Fibroblast of peridontal ligament (primary cell): Measurements from ENCODE around the gene SGIP1.
"Not testable (repeated sequence)": the region's sequence is repeated elsewhere in the genome, so short reads cannot be mapped to it uniquely, and the experiment has no call there.

Experiments
- DNase-seq: peaks from one replicate; pipeline ENCODE4 v3.0.0-alpha.2; 2010; ENCODE audit errors: extremely low read depth

Gene SGIP1

DNA sequence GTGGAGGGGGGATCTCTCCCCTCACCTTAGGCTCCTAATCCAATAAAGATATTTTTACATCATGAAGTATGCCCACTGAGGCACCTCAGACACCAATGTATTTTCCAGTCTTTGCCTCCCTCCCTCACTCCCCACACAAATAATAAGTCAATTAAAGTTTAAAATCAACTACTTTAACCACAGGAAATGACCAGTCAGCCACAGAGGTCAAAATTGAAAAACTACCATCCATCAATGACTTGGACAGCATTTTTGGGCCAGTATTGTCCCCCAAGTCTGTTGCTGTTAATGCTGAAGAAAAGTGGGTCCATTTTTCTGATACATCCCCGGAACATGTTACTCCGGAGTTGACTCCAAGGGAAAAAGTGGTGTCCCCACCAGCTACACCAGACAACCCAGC lies 147.7 kb downstream of the SGIP1 start:
- DNase-seq: no peak

GRCh38 chr1:66682106-66682505 lies 148.2 kb downstream of the SGIP1 start:
- DNase-seq: no peak

DNA sequence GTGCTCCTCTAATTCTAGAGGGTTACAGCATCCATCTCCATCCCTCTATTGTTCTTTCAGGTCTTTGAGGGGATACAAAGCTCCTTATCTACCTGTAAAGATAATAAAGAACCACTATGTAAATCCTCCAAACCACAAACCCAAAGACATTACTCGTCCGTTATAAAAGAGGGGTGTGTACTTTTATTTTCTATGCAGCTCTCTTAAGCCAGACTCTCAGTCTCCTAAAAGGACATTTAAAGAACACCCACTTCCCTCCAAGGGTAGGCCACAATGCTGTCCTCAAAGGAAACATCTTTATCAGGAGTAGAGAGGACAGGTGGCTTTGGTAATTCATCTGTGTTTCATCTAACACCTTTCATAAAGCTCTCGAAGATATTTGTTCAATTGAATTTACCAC lies 150.4 kb downstream of the SGIP1 start:
- DNase-seq: no peak

DNA sequence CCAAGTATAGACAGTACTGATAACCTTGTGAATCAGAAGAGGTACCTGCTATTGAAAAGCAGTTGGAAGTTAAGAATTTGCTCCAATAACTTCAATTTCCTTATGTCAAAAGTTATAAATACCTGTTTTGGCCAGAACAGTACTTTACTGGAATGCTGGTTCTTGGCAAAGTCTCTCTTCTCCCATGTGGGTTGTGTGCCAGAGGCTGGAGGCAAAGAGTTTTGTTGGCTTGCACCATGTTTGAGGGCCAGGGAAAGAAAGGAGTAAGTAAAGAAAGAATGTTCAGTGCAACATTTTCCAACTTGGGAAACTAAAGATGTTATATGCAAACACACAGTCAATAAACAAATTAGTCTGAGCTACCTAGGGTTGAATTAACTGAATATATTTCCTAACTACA lies 151.3 kb downstream of the SGIP1 start:
- peak; percentile 25 for DNase-seq

DNA sequence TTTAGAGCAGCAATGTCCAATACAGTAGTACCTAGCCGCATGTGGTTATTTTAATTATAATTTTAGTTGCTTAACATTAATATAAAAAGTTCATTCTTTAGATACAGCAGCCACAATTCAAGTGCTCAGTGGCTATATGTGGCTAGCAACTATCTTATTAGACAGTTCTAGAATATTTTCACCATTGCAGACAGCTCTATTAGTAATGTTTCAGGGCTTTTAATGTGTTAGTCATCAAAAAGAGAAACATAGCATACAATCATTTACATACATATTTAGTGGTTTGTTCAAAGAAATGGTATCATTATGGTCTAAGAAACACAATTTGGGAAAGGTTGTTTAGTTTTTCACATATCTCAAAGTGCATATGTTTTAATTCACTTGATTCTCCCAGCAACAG lies 151.7 kb downstream of the SGIP1 start:
- DNase-seq: no peak

DNA sequence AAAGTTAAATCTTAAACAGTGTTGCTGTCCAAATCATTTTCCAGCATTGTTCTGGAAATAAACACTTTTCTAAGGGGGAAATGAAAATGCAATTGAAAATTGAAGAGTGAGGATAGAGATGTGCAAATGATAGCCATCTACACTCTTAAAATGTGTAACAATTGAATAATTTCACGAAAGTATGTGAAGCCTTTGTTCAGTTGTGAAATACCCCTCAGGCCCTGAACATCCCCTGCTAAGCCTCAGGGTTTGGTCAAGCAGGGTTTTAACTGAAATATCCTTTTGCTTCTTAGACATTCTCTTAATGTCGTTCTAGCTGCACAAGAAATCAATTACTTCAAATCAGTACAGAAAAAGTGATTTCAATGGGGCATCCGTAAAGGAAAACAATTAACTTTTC lies 152.5 kb downstream of the SGIP1 start:
- no peak for DNase-seq

DNA sequence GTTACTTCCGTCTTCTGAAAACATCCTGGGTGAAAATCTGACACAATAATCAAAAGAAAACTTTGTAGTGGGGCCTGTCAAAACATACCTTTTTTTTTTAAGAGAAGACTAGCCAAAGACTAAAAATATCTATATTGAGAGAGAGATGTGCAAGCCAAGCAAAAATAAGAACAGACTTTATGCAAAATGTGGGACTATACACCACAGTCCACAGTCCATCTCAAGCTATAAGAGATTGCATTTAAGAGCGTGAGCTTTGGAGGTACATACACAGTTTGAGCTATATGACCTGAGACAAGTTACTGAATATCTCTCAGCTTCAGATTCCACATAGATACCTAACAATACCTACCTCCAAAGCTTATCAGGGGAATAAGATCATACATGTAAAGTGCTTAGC lies 153.4 kb downstream of the SGIP1 start:
- DNase-seq: no peak

GRCh38 chr1:66690666-66691381 lies 156.9 kb downstream of the SGIP1 start:
- DNase-seq: peak; percentile 55

DNA sequence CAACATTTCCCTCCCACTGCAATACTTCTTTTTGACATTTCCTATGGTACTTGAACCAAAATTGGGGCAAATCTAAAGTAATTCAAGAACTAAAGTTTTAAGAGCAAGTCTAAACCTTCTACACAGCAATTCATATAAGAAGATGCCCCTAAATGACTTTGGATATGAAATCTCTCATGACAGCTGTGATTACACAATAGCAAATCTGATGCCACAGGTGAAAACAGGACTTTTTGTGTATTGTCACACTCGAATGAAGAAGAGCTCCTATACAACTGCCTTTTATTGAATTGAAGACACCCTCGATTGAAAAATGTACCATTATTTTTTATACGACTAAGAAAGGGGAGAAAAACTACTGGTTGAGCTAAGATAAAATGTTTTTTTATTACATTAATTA lies 158.7 kb downstream of the SGIP1 start:
- no peak for DNase-seq

GRCh38 chr1:66693856-66694255 lies 159.9 kb downstream of the SGIP1 start:
- no peak for DNase-seq

GRCh38 chr1:66695116-66695515 lies 161.2 kb downstream of the SGIP1 start:
- DNase-seq: no peak

GRCh38 chr1:66696771-66697170 lies 162.8 kb downstream of the SGIP1 start:
- DNase-seq: no peak

- DNase-seq: no peak
These were observed 165.3 kb downstream of the SGIP1 start for GRCh38 chr1:66699213-66699612.

GRCh38 chr1:66704177-66704875 lies 170.4 kb downstream of the SGIP1 start:
- peak; percentile 36 for DNase-seq

GRCh38 chr1:66705110-66705509 lies 171.2 kb downstream of the SGIP1 start:
- peak; percentile 63 for DNase-seq

GRCh38 chr1:66711420-66711819 lies 177.5 kb downstream of the SGIP1 start:
- DNase-seq: peak; percentile 40

GRCh38 chr1:66712839-66713238 lies 178.9 kb downstream of the SGIP1 start:
- no peak for DNase-seq

DNA sequence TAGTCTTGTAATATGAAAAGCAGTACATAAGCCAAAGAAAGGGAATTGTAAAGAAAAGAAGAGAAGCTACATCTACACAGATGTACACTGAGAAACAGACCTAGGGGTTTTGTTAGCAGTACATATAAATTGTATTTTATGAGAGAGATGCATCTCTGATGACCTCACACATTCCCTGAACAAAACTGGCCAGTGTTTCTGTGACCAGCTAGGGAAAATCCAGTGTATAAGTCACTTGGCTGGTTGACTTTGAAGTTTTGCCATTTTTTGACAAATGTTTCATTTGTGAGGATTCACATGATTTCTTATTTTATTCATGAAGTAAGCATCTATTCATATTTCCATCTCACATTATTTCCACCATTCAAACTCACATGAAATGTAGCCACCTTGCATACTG lies 190.0 kb downstream of the SGIP1 start:
- peak; percentile 47 for DNase-seq

DNA sequence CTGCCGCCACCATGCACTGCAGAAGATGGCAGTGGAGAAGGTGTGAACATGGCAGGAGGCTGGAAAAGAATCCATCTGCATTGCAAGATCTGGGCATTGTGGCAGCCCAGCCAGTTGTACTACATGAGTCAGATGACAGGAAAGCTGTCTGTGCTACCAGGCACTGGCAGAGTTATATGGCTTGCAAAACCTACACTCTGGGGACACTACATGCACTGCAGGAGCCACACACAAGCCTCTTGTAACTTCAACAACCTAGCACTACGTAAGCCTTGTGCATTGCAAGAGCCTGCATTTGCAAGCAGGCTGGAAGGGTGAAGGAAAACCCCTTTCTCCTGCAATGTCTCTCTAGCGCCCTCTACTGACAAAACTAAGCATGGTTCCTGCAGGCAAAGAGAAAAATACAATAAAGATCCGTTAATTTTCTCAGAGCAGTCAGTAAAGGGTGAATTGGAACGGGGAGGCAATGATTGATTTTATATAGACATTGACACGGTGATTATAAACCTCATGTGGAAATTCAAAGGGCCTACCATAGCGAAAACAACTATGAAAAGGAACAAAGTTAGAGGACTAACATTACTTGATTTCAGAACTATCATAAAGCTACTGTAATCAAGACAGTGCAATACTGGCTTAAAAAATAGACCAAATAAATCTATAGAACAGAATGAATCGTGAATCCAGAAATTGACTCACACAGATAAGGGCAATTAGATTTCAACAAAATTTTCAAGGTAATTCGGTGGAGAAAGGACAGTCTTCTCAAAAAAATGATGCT lies 192.1 kb downstream of the SGIP1 start:
- peak; percentile 87 for DNase-seq

- DNase-seq: peak; percentile 36
These were observed 194.1 kb downstream of the SGIP1 start for GRCh38 chr1:66728021-66728420.

- not testable (repeated sequence) for DNase-seq
These were observed 194.8 kb downstream of the SGIP1 start for GRCh38 chr1:66728716-66729115.

DNA sequence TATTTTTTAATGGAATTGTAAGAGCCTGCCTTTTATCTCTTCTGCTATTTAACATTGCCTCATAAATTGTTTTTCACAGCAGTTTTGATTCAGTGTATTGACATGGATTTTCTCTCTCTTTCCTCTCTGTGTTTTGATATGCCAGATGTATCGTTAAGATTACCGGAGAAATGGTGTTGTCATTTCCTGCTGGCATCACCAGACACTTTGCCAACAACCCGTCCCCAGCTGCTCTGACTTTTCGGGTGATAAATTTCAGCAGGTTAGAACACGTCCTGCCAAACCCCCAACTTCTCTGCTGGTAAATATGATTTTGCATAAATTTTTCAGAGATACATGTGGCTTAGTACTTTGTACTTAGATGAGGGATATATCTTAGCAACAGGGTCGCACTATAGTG lies 195.2 kb downstream of the SGIP1 start:
- no peak for DNase-seq

- DNase-seq: no peak
These were observed 195.6 kb downstream of the SGIP1 start for GRCh38 chr1:66729523-66729922.
